NCI-H2171 (cell line): ENCODE data around the gene ACACB.

Experiments used
- DNase-seq: peaks from one replicate; lab custom pipeline; 2025; lab: John Stamatoyannopoulos, UW

The ACACB gene

GRCh38 chr12:109258201-109258600, 141.8 kb downstream of the ACACB start:
- DNase-seq = no peak

GRCh38 chr12:109258607-109259544, 142.5 kb downstream of the ACACB start:
- no peak for DNase-seq

- DNase-seq = no peak
Observed at GRCh38 chr12:109259545-109259895, 143.1 kb downstream of the ACACB start.

GRCh38 chr12:109261087-109261486, 144.7 kb downstream of the ACACB start:
- no peak for DNase-seq

GRCh38 chr12:109261939-109262338, 145.6 kb downstream of the ACACB start:
- no peak for DNase-seq

- no peak for DNase-seq
Observed at GRCh38 chr12:109263439-109263838, 147.1 kb downstream of the ACACB start.

GRCh38 chr12:109264095-109264942, 147.9 kb downstream of the ACACB start:
- no peak for DNase-seq

GRCh38 chr12:109264943-109265650, 148.7 kb downstream of the ACACB start:
- no peak for DNase-seq

- DNase-seq = no peak
Observed at GRCh38 chr12:109266106-109266879, 149.9 kb downstream of the ACACB start.

- DNase-seq = no peak
Observed at GRCh38 chr12:109267361-109267760, 151.0 kb downstream of the ACACB start.

GRCh38 chr12:109268896-109269295, 152.5 kb downstream of the ACACB start:
- no peak for DNase-seq

GRCh38 chr12:109269428-109269827, 153.0 kb downstream of the ACACB start:
- no peak for DNase-seq

- DNase-seq = no peak
Observed at GRCh38 chr12:109270494-109270893, 154.1 kb downstream of the ACACB start.

GRCh38 chr12:109271418-109271817, 155.0 kb downstream of the ACACB start:
- no peak for DNase-seq

- DNase-seq = peak; percentile 75
Observed at GRCh38 chr12:109273354-109273753, 157.0 kb downstream of the ACACB start.

- no peak for DNase-seq
Observed at GRCh38 chr12:109274381-109274780, 158.0 kb downstream of the ACACB start.

- no peak for DNase-seq
Observed at GRCh38 chr12:109275173-109275572, 158.8 kb downstream of the ACACB start.

- no peak for DNase-seq
Observed at GRCh38 chr12:109276160-109276559, 159.8 kb downstream of the ACACB start.

- no peak for DNase-seq
Observed at GRCh38 chr12:109277255-109277898, 161.0 kb downstream of the ACACB start.

- peak; percentile 44 for DNase-seq
Observed at GRCh38 chr12:109277899-109278762, 161.7 kb downstream of the ACACB start.
